ENCODE data around the gene AP4S1. TPM values are rescaled to one million over a fixed set of nuclear protein-coding genes. Genes with fewer than 3 reads are reported as not detected.

Gene AP4S1
- total and polyA plus RNA-seq, 7 donors: 4.2 to 13.9 (median 6.0) TPM

DNA sequence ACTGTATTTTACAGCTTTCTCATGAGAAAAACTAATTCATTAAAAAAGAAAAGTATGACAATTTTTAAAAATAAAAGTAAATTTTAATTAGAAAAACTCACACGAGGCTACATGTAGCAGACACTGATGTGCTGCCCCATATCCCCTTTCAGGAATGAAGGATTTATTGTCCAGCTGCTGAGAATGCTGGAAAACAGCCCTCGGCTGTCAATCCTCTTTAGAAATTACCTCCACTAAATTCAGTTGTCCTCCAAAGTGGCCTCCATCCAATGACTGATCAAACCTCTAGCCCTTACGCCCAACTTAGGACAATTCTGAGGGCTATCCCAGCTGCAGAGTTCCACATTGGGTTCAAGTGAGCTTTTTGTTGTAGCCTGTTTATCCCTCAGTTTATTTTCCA lies 29.8 kb upstream of the AP4S1 start:
- H3K27me3 ChIP-seq (ENCODE audit: insufficient read depth in 3 of 3, low read length in 2 of 3): no peaks in the 10 kb centered on the region
- intact Hi-C loops (cut with DNase I): no loop called here
- peaks cover 4 to 13% of the 10 kb centered on the region in 2 donors for H3K36me3 ChIP-seq (ENCODE audit: insufficient read depth in 1 of 2, low read depth in 1 of 2)
- H3K4me1 ChIP-seq: peaks cover 54% of the 10 kb centered on the region
- no peak for DNase-seq
- 11 to 28% (median 22%) methylated on average over 3 of the region's 3 CpGs for WGBS, 3 donors
- peak overlapping the region; percentile 83 for H3K27ac ChIP-seq
- ATAC-seq: peak; percentile 66 to 73 (median 70)
- TF ChIP-seq, protein P1, sequence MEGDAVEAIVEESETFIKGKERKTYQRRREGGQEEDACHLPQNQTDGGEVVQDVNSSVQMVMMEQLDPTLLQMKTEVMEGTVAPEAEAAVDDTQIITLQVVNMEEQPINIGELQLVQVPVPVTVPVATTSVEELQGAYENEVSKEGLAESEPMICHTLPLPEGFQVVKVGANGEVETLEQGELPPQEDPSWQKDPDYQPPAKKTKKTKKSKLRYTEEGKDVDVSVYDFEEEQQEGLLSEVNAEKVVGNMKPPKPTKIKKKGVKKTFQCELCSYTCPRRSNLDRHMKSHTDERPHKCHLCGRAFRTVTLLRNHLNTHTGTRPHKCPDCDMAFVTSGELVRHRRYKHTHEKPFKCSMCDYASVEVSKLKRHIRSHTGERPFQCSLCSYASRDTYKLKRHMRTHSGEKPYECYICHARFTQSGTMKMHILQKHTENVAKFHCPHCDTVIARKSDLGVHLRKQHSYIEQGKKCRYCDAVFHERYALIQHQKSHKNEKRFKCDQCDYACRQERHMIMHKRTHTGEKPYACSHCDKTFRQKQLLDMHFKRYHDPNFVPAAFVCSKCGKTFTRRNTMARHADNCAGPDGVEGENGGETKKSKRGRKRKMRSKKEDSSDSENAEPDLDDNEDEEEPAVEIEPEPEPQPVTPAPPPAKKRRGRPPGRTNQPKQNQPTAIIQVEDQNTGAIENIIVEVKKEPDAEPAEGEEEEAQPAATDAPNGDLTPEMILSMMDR (IDR thresholded peaks at IDR 0.05): no peak
- H3K4me3 ChIP-seq: peak overlapping the region; percentile 40
- H3K9me3 ChIP-seq: peaks cover 14% of the 10 kb centered on the region

DNA sequence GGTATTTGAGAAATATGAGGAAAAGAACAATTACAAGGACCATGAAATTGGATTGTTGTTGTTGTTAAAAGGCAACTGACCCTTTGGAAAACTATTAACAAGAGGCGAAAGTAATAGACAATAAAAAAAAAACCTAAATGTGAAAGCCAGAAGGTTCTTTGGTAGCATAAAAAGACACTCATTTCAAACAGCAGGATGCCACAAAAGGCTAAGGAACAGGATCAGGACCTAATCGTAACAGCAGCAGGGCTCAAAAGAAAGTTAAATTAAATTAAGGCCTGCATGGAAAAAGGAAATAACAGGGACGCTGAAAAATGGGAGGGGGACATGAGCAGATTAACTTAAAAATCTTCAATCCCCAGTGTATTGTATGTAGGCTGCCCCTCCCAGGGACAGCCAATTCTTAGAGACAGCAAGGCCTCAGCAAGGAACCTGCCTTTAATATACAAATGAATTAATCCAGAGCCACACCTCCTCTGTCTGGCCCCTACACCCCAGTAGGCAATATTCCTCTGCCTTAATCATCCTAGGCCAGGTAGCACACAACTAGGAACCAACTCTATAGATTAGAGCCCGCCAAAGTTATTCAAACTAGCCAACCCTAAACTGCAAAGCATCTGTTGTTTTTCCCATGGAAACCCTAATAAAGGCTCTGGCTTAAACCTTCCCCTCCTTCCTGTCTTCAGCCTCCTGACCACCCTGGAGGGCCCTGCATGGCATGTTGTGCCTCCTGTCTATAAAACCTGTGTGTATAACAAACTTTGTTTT lies 28.4 kb upstream of the AP4S1 start:
- Histone ChIP-seq H3K27ac (peak overlapping the region; percentile 83), H3K27me3 (ENCODE audit: insufficient read depth in 3 of 3, low read length in 2 of 3) (no peaks in the 10 kb centered on the region), H3K4me3 (no peak overlapping the region), H3K9me3 (peaks cover 14% of the 10 kb centered on the region), H3K4me1 (peaks cover 40% of the 10 kb centered on the region), H3K36me3 (ENCODE audit: insufficient read depth in 1 of 2, low read depth in 1 of 2) (peaks cover 4 to 13% of the 10 kb centered on the region in 2 donors)
- TF ChIP-seq, protein P1 (IDR thresholded peaks at IDR 0.05): no peak
- no peak for ATAC-seq
- 74 to 80% (median 75%) methylated on average over 4 of the region's 4 CpGs for WGBS, 3 donors
- intact Hi-C loops (cut with DNase I): no loop called here
- no peak for DNase-seq

DNA sequence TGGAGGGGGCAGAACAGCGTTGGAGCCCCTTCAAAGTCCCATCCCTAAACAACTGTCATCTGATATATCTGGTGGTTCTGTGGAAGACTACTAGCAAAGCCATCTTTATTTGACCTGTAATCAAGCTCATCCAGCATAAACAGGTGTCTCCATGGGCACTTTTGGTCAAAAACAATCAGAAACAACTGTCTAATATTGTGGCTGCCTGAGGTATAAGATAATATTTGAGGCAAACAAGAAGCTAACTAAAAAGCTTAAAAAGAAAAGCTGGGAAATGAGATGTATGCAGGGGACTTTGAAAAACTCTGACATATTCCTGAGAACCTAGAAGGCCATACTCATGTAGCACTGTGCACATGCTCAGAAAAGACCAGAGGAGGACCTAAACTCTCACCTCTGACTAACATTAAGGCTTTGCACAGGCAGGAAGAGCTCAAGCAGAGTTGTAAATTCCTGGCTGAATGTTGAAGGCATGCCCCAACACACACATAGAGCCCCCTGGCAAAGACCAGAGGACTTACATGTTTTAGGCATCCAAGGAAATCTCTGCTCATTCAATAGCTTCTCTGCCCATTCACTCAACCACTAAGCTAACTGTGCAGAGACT lies 27.2 kb upstream of the AP4S1 start:
- peaks cover 31% of the 10 kb centered on the region for H3K4me1 ChIP-seq

DNA sequence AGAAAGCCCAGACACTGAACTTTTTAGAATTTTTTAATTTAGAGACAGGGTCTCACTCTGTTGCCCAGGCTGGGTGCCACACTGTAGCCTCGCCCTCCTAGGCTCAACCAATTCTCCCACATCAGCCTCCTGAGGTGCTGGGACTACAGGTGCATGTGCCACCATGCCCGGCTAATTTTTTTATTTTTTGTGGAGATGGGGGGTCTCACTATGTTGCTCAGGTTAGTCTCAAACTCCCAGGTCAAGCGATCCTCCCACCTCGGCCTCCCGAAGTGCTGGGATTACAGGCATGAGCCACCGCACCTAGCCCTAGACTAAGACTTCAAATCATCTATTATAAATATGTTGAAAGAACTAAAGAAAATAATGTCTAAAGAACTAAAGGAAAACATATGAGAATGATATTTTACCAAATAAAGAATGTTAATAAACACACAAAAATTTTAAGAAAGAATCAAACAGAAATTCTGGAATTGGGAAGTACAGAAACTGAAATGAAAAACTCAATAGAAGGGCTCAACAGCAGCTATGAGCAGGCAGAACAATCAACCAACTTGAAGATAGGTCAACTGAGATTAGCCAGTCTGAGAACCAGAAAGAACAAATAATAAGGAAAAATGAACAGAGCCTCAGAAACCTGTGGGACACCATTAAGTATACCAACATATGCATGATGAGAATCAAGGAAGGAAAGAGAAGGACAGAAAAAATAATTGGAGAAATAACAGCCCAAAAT lies 26.2 kb upstream of the AP4S1 start:
- ATAC-seq: no peak
- TF ChIP-seq, protein P1 (IDR thresholded peaks at IDR 0.05): no peak
- peaks cover 14% of the 10 kb centered on the region for H3K9me3 ChIP-seq
- no peak overlapping the region for H3K4me3 ChIP-seq
- 90 to 99% (median 98%) methylated on average over 6 of the region's 6 CpGs for WGBS, 3 donors
- no peak overlapping the region for H3K27ac ChIP-seq
- no peaks in the 10 kb centered on the region for H3K27me3 ChIP-seq (ENCODE audit: insufficient read depth in 3 of 3, low read length in 2 of 3)
- DNase-seq: no peak
- peaks cover 21% of the 10 kb centered on the region for H3K4me1 ChIP-seq
- peaks cover 4 to 18% of the 10 kb centered on the region in 2 donors for H3K36me3 ChIP-seq (ENCODE audit: insufficient read depth in 1 of 2, low read depth in 1 of 2)
- intact Hi-C loops (cut with DNase I): no loop called here

More for the DNA sequence above, 27.2 kb upstream of the AP4S1 start:
- Histone ChIP-seq H3K9me3 (peaks cover 14% of the 10 kb centered on the region), H3K27ac (no peak overlapping the region), H3K4me3 (no peak overlapping the region), H3K27me3 (ENCODE audit: insufficient read depth in 3 of 3, low read length in 2 of 3) (no peaks in the 10 kb centered on the region), H3K36me3 (ENCODE audit: insufficient read depth in 1 of 2, low read depth in 1 of 2) (peaks cover 4 to 18% of the 10 kb centered on the region in 2 donors)
- 93 to 100% (median 95%) methylated on average over 1 of the region's 1 CpG for WGBS, 3 donors
- TF ChIP-seq, protein P1 (IDR thresholded peaks at IDR 0.05): no peak
- intact Hi-C loops (cut with DNase I): no loop called here
- DNase-seq (no peak), ATAC-seq (no peak)
